GM10266 (cell line): Measurements from ENCODE around the gene STIP1.

Experiments
- DNase-seq: peaks from one replicate; pipeline ENCODE4 v3.0.0; 2012; ENCODE audit errors: extremely low spot score
- CTCF ChIP-seq: IDR thresholded peaks from 2 replicates; pipeline ENCODE4 v1.5.1; 2012; ENCODE audit warnings: mild to moderate bottlenecking, low read depth; ENCODE audit not compliant: control insufficient read depth, insufficient read depth; ENCODE audit errors: missing control alignments

Gene STIP1

DNA sequence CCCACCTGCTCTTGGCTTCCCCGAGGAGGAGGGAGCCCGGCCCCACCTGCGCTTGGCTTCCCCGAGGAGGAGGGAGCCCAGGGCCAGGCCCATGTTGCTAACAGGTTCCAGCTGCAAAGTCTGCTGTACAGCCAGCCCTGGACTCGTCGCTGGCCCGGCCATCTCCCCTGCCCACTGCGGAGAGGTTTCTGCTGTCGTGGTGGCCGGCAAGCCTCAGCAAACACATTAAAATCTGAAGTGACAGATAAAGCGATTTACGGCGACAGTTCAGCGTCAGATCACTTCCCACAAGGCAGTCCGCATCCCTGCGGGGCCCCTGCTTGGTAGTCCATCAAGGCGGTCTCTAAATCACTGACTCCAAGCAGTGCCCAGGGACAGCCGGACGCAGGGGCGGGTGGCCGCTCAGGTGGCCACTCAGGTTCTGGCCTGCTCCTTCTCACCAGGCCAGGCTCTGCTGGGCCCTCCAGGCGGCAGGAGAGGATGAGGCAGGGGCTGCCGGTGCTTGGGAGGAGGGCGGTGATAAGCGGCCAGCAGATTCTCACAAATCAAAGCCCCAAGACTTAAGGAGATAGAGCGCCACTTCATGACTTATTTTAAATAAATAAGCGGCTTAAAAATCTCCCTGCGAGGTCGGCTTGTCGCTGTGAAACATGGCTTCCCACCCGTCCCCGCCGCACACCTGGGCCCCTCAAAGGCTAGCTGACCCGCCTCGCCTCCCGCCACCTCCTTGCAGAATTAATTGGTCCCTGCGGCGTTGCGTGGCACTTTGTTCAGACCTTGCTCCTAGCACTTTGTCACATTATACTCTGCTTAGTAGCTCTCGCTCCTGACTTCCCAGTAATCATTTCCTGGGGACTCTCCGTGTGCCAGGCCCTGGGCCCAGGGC lies 41.1 kb upstream of the STIP1 start:
- DNase-seq = no peak
- TF ChIP-seq CTCF = no peak

GRCh38 chr11:64146036-64146955 lies 39.7 kb upstream of the STIP1 start:
- TF ChIP-seq CTCF = peak; percentile 78
- peak; percentile 82 for DNase-seq

- peak; percentile 86 for TF ChIP-seq CTCF
- DNase-seq = peak; percentile 85
Measured at GRCh38 chr11:64148226-64148916, 37.6 kb upstream of the STIP1 start.

DNA sequence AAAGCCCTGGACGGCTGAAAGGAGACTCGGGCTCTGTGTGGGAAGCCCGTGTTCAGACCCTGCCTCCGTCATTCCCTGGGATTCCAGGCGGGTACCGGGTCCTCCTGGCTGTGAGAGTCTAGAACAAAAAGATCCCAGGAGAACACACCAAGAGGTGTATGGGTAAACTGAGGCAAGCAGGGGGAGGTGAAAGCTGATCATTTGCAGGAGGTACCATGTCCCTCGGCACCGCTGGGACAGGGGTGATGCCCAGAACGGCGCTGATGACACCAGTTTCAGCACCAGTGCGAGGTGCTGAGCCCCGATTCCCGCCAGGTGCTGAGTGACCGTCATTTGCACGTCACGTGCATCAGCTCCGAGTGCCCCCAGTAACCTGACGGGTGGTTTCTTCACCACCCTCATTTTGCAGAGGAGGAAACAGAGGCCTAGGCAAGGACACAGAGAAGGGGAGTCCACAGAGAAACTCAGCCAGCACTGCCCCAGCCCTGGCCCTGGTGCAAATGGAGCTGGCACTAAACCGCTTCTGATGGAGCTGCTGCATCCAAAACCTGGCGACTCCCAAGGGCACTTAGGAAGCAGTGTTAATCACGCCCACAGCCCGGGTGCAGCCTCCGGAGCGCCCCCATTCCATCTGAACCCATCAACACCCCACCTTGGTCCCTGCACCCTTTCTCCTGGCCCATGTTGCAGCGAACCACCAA lies 36.9 kb upstream of the STIP1 start:
- no peak for TF ChIP-seq CTCF
- no peak for DNase-seq

- no peak for DNase-seq
- TF ChIP-seq CTCF = no peak
Measured at GRCh38 chr11:64150051-64150450, 35.9 kb upstream of the STIP1 start.

- DNase-seq = no peak
- TF ChIP-seq CTCF = no peak
Measured at GRCh38 chr11:64150481-64151239, 35.3 kb upstream of the STIP1 start.
